ENCODE results near the gene ZNF503.

ZNF503 gene

DNA sequence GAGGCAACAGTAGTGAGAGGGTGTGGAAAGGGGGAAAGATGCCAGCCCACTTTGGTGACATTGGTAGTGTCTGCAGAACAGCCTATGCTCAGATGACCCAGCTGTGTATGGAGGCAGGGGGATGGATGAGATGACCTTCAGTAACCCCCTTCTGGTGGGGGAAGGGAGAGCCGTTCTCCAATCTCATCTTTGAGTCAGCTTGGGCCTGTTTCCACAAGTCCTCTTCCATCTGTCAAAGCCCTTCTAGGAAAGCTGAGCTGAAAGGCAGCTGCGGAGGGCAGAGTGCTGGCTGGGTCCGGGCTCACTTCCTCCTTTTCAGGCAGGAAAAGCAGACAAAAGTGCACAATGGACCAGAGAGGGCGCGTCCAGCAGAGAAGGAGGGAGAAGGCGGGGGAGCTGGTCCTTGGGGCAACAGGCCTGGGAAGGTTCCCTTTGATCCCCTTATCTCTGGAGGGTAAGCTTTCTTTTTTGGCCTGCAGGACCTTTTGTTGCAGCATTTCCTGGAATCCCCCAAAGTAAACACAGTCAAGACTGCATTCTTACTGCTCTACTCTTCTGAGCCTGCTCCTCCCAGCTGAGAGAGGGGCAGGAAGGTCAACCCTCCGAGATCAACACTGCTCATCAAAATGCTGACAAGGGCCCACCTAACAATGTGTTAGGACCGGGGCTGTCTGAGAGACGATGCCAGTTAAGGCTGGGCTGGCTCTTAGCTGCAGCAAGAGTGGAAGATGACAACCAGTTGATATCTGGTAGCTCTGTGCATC lies 28.6 kb upstream of the ZNF503 start:
- no peak for DNase-seq

DNA sequence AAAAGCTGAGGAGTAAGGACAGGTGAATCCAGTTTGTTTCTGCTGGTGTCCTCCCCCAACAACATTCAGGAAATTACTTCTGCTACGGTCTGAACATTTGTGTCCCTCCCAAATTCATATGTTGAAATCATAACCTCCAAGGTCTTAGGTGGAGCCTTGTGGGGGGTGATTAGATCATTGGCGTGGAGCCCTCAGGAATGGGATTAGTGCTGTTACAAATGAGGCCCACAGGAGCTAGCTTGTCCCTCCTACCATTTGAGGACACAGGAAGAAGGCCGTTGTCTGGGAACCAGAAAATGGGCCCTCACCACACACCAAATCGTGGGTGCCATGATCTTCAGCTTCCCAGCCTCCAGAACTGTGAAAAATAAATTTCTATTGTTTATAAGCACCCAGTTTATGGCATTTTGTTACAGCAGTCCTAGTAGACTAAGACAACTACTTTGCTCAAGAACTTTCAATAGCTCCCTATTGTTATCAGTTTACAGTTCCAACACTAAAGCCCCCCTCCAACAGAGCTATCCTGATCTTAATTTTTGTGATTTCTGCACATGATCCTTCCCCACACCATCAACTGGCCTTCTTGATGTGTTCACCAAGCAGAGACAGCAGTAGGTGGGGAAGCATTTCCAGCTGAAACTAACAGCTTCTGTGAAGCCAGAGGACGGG lies 27.7 kb upstream of the ZNF503 start:
- DNase-seq: no peak

DNA sequence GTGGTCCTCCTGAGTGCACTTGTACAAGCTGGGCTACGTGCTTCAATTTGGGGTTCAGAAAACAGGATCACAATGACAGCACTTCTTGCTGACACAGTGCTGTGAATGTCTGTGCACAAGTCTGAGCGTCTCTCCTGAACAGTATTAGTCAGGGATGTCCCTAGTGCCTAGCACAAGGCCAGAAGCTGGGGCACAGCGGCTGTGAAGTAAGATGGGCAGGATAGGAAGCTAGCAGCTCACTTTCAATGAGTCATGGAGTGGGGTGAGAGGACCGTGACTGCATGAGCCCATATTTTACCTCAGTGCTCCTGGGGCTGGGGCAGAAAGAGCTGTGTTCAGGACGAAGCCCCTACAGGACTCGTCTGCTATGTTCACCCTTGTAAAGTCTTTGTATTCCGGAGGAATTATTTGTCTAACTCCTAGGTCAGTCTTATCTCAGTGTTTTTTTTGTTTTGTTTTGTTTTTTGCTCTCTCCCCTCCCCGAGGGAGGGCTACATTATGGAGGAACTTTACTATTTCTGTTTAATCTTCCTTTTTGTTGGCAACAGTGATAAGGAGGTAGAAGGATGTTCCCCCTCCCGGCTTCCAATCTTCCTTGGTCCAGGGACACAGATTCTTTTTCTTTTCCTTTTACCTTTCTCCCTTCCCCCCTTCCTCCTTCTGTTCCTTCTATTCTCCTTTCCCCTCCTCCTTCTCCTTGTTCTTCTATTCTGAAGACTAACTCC lies 27.0 kb upstream of the ZNF503 start:
- DNase-seq: no peak

DNA sequence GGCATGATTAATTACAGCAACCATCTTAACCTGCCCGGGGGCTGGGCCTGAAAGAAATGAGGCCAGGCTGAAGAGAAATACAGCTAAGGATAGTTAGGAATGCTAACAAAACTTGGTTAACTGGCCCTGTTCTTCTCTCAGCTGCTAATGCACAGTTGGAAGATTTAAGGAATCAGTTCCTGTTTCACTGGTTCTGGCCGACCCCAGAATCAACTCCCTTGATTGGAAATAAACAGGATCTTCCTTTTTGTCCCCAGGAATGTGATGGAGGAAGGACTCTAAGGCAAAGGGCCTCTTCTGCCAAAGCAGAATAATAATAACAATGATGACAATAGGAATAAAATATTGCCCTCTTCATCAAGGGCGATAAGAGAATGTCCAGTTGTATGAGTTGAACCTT lies 26.4 kb upstream of the ZNF503 start:
- no peak for DNase-seq

DNA sequence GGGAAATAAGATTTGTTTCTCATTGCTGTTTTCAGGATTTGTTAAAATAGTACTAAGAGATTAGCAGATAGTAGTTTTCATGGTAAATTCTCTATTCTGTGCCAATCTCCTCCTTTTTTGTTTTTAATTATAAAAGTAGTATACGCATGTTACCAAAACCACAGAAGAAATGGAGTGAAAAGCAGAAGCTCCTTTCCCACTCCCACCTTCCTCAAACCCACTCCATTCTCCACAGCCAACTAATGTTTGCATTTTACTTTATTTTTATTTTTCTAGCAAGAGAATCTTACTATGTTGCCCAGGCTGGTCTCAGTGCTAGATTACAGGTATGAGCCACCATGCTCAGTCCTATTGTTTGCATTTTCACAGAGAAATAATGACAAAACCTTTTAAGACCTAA lies 25.3 kb upstream of the ZNF503 start:
- no peak for DNase-seq

DNA sequence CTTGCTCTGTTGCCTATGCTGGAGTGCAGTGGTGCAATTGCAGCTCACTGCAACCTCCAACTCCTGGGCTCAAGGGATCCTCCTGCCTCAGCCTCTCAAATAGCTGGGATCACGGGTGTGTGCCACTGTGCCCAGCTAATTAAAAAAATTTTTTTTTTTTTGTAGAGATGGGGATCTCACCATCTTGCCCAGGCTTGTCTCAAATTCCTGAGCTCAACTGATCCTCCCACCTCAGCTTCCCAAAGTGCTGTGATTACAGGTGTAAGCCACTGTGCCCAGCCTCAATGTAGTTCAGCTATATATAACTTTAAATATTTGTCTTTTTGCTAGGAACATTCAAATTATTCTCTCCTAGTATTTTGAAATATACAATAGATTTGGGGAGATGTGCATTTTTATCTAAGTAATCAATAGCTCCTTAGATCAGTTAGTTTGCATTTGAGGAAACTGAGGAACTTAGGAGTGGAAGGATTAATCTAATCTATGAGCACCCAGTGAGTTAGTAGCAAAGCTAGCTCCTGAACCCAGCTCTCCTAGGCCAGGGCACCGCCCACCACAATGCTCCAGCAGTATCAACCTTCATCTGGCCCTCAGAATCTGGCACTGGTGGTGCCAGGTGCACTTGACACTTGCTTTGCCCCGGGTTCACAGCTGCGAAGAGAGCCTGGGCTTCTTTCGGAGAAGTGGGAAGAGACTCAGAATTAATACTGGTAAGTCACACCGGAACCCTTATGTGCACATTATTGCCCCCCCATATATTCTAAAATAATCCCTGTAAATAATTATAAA lies 23.9 kb upstream of the ZNF503 start:
- no peak for DNase-seq

DNA sequence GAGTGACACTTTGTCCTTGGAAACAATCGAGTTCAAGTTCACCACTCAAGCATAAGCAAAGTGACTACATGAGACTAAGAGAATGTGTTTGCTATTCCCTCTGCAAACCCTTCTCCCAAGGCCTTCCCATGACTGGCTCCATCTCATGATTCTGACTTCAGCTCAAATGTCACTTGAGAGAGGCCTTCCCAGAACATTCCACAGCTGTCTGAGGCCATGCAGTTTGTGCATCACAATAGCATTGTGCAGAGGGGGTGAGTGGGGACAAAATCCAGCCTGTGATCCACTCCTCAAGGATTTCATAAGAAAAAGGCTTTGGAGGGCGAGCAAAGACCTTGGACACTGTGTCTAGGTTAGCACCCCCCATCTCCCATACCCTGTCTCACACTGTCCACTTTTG lies 23.0 kb upstream of the ZNF503 start:
- no peak for DNase-seq

DNA sequence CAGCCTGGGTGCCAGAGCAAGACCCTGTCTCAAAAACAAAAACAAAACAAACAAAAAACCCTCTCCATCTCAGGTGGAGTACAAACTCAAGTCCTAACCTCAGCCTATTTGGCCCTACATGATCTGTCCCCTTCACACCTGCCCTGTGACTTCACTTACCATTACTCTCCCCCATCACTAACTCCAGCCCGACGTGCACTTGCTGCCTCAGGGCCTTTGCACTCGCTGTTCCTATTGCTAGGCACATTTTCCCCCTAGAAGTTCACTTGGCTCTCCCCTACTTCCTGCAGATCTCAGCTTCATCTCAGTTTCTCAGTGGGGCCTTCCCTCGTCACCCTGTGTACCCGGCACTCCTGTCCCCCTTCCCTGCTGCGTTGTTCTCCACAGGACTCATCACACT lies 21.3 kb upstream of the ZNF503 start:
- DNase-seq: no peak

DNA sequence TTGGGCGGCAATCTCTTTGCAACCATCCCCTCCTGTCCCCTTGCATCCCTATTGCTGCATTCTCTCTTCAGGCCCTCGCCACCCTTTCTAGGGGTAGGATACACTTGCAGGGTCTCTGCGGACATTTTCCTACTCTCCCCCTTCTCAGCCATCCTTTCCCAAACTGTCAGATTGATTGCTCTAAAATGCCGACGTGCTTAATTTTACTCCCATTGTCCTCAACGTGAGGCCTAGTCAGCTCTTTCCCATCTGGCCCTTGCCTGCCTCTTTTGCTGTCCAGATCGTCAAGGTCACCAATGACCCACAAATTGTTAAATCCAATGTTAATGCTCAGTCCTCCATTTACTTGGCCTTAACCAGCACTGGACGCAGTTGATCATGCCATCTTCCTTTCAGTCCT lies 17.1 kb upstream of the ZNF503 start:
- no peak for DNase-seq

DNA sequence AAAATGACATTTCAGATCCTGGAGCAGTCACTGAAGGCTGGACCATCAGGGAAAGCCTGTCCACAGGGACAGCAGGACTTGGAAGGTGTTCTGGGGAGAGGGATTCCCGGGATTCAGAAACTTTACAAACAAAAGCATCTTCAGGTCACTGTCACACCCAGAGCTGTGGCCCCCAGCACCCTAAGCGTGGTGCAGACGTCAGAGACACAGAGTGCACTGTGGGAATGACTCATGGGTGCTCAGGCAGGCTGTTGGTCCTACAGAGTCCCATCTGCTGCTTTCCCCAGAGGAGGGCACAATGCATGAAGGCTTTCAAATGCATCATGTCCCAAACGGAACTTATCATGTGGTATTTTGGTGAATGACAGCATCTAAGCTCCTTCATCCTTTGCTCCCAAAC lies 16.7 kb upstream of the ZNF503 start:
- no peak for DNase-seq

DNA sequence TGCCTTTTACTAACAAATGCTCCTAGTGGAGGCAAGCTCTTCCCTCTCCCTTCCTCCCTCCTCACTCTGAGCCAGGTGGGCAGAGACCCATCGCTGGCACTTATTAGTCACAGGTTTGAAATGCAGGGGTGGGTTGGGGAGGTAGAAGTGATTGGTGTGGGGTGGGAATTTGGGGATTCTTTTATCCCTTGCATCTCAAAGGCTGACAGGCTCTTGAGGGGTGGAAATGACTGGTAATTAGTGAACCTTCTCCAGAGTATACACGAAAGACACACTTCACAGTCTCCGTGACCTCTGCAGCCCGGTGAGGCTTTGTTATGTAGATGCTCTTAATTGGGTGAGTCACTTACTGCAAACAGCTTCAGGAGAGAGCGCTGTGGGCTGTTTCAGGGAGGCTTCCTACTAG lies 16.0 kb upstream of the ZNF503 start:
- DNase-seq: no peak

DNA sequence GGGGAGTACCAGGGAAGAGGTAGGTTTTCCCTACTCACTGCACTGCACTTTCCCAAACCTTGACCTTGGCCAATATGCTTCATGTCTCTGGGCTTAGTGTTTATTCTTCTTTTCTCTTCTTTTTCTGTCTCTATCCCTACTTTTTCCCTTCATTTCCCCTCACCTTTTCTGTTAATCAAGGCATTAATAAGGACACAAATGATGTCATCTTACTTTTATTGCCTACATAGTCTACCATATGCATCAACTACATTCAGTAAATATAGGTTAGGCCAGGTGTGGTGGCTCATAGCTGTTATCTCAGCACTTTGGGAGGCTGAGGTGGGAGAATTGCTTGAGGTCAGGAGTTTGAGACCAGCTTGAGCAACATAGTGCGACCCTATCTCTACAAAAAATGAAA lies 13.0 kb upstream of the ZNF503 start:
- DNase-seq: no peak

DNA sequence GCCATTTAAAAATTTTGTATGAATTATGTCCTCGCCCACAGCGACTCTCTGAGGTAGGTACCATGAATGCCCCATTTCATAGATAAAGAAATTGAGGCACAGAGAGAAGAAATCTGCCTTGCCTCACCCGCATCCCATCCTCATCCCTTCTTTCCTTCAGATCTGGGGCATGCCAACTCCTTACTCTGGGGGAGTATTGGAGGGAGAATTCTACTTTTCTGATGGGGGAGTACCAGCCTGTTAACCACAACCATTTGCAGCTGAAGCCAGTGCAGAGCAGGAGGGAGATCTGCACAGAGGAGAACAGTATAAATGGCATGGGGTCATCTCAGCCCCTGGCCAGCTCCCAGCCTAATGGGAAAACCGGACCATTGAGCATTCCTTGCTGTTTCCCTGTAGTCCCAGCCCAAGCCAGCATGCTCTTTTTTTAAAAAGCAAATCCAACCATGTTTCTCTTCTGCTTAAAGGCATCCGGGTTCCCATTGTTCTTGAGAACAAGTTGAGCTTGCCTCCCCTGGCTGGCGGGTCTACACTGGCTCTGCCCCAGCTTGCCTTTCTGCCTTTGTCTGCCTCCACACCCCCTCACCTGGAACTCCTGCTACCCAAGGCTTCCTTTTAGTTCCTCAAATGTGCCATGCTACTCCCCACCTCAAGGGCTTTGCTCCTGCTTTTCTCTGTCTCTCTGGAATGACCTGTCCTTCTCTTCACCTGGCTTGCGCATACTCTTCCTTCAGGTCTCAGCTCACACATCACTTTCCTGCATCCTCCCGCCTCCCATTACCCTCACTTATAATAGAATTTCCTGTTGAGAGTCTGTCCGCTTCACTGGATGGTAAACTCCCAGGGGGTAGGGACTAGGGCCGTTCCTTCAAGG lies 8.8 kb upstream of the ZNF503 start:
- no peak for DNase-seq

DNA sequence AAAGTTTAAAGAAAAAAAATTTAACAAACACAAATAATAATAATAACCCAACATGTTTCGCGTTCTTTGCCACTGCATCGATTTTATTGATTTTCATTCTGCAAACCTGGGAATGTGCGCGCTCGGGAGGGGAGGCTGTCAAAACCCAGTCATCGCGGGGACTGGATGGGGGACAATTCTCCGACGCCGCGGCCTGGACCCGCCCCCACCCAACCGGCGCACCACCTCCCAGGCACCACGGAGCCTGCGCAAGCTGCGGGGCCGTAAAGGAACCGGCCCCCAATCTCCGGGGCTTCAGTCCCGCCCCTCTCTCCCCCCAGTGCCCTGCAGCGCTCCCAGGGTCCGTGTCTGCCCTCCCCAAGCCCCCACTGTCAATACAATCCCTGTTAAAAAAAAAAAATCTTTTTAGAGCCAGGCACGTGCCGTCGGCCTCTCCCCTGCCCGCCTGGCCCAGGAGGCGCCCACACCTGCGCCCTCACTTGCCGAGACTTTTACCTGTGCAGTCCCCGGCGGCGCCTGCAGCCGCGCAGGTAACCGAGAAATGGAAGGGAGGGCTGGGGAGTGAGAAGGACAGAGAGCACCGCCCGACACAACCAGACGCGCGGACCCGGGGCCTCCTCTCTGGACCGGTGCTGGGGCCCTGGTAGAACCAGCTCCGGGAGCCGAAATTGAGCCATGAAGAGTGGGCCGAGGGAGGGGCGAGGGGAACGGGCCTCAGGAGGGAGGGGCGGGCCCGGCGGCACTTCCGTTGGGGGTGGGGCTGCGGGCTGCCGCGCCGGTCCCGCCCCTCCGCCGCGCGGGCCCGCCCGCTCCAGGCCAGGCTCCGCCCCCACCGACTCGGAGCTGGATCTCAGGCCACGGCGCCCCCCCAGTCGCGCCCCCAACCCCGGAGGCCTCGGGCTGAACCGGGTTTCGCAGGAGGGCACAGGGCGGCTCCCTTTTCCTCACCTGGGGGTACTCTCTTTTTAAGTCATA lies 7.6 kb upstream of the ZNF503 start:
- DNase-seq: peak in 1 of 2 experiments; percentile 13

DNA sequence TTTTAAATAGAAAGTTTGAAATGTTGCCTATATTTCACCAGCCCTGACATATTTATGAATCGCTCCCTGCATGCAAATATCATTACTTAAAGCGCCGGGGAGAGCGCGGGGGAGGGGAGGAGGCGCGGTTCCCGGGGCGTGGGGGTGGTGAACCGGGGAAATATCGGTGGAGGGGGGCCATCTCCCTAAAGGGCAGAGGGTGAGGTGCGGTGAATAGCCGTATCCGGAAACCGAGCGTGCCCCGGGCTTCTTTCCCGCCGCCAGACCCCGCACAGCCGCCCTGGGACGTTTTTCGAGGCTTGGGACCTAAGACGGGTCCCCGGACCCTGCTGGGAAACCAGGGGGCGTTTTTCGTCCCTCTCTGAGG lies 6.9 kb upstream of the ZNF503 start:
- DNase-seq: no peak

DNA sequence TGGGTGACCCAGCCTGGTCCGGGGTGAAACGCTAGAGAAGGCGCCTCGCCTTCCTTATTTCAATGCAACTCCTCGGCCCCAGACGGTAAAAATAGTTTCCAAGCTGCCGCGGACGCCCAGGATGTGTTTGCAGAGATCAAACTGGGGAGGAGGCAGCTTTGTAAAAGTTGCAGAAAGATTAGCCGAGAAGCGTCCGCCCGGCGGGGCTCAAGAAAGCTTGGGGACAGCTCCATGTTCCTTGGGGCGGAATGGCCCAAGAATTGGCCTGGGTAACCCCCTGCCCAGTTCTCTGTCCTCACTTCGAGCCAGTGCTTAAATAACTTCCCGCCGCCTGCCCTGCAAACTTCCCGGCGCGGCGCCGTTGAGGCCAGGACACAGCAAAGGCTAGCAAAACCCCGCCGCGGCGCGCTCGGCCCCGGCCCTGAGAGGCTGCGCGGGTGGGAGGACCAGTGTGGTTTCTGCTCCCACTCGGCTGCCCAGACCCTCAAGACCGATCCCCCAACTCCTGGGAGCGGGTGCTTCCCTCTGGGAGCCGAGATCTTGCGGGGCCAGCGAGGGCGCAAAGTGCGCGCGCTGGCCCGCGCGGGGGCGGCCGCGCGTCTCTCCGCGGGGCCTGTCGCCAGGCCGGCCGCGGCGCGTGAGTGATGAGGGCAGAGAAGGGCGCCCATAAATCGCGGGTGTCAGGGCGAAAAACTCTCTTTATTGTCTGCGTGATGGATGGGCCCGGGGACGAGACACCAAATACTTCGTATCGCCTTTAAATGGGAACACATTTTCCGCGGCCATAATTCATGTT lies 6.3 kb upstream of the ZNF503 start:
- DNase-seq: no peak

DNA sequence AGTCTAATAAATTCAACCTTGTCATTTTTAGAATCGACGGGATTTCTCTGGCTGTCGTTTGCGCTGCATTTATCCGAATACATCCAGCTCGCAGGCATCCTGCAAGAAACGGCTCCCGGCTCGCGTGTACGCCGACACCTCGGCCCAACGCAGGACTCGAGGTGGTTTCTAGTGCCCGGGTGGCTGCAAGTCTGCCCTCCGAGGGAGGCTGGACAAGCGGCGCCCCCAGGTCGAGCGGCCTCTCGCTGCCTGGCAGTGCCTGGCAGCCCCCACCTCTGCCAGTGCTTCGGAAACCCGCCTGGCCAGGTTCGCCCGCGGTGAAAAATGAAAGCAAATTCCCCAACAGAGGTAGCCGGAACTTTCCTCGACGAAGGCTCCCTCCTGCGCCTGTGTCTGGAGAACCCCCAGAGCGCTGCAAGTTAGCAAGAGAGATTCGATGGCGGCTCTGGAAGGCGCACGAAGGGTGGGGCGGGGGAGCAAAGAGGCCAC lies 5.7 kb upstream of the ZNF503 start:
- DNase-seq: no peak

DNA sequence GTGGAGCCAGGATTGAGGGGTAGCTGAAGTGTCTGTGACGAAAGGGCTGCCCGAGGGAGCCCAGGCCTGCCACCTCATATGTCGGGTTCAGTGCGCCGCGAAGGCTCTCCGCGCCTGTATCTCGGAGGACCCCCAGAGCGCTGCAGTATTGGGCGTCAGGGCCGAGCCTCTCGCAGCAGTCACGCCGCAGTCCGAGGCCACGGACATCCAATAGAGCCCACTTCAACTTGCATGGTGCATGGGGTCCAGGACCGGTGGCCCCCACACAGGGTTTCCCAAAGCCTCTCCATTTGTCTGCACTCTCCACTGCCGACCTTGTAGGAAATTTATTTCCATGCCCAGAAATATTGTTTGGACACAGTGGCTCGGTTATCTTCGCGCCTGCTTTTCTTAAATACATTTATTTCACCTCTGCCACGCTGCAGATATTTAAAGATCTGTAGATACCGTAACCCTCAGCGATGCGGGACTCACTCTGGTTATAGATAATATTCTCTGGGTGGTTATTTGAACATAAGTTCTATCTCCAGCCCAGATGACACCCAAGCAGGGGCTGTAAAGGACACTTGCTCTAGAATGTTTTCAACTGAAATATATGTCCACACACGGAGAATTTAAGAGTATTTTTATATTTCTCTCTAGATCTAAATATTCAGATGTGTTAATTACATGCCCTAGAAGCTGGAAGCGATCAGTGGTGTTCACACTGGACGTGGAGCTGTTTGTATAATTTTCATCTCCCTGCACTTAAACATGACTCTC lies 5.1 kb upstream of the ZNF503 start:
- DNase-seq: no peak
